SIG-M5 treated with dmso at 0.1 percent for 504 hours (cell line): ENCODE results near the gene PRUNE2.

Source experiments
- DNase-seq: peaks from one replicate; lab custom pipeline; 2025; ENCODE audit not compliant: unreplicated experiment; lab: John Stamatoyannopoulos, UW

Gene PRUNE2

GRCh38 chr9:76803762-76804161 is 102.2 kb downstream of the PRUNE2 start:
- DNase-seq = no peak

- DNase-seq = no peak
Observed at GRCh38 chr9:76803083-76803482, 102.8 kb downstream of the PRUNE2 start.

- DNase-seq = no peak
Observed at GRCh38 chr9:76800901-76801300, 105.0 kb downstream of the PRUNE2 start.

- DNase-seq = no peak
Observed at GRCh38 chr9:76799473-76799872, 106.4 kb downstream of the PRUNE2 start.

- no peak for DNase-seq
Observed at GRCh38 chr9:76798527-76798926, 107.4 kb downstream of the PRUNE2 start.

GRCh38 chr9:76796296-76796695 is 109.6 kb downstream of the PRUNE2 start:
- DNase-seq = no peak

- DNase-seq = no peak
Observed at GRCh38 chr9:76793784-76794431, 112.0 kb downstream of the PRUNE2 start.

GRCh38 chr9:76789840-76790239 is 116.1 kb downstream of the PRUNE2 start:
- no peak for DNase-seq

- no peak for DNase-seq
Observed at GRCh38 chr9:76787677-76788076, 118.2 kb downstream of the PRUNE2 start.

GRCh38 chr9:76785501-76785900 is 120.4 kb downstream of the PRUNE2 start:
- DNase-seq = no peak

- no peak for DNase-seq
Observed at GRCh38 chr9:76784881-76785280, 121.0 kb downstream of the PRUNE2 start.

GRCh38 chr9:76772686-76773445 is 133.0 kb downstream of the PRUNE2 start:
- DNase-seq = no peak

- no peak for DNase-seq
Observed at GRCh38 chr9:76766126-76766525, 139.8 kb downstream of the PRUNE2 start.

- no peak for DNase-seq
Observed at GRCh38 chr9:76764138-76764537, 141.8 kb downstream of the PRUNE2 start, which contains the start of gene PCA3. PCA3 (plus strand) TSS chr9:76764438.

GRCh38 chr9:76761448-76761847 is 144.5 kb downstream of the PRUNE2 start:
- DNase-seq = no peak

GRCh38 chr9:76759732-76760131 is 146.2 kb downstream of the PRUNE2 start:
- DNase-seq = peak; percentile 2

- no peak for DNase-seq
Observed at GRCh38 chr9:76758476-76758875, 147.4 kb downstream of the PRUNE2 start.

- DNase-seq = no peak
Observed at GRCh38 chr9:76756941-76757673, 148.8 kb downstream of the PRUNE2 start.

- DNase-seq = peak; percentile 56
Observed at GRCh38 chr9:76756268-76756640, 149.7 kb downstream of the PRUNE2 start.

GRCh38 chr9:76751001-76751400 is 154.9 kb downstream of the PRUNE2 start:
- DNase-seq = no peak

GRCh38 chr9:76744336-76744735 is 161.6 kb downstream of the PRUNE2 start:
- no peak for DNase-seq

GRCh38 chr9:76743931-76744330 is 162.0 kb downstream of the PRUNE2 start:
- no peak for DNase-seq
